Dedifferentiated amniotic fluid mesenchymal stem cell (primary cell): Measurements from ENCODE around the gene RUNDC1.

Source experiments
- DNase-seq: peaks from one replicate; pipeline ENCODE4 v3.0.0-alpha.2; 2016; ENCODE audit errors: extremely low spot score

The RUNDC1 gene

DNA sequence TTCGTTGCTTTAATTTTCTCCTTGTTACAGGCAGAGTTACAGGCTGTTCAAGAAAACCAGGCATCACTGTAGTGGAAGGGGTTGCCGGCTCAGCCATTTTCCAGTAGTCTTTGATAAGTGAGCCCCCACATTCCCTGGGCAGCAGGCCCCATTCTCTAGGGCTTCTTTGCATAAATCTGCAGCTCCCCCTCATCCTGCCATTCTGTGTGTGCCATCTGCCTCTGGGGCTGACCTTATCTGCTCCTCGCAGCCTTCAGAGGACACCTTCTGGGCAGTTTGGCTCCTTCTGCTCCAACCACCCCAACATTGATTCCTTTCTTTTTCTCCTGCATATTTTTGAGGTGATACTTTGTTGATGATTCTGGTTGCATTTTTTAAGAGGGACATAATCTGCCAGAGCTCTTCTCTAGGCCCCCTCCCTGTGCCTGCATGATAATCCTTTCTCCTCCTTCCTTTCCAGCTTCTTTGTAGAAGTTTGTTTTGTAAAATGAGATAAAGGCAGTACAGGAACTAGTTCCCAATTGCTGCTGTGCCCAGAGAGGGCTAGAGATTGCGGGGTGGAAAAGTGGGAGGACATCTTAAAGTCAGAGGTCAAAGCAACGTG, 61.8 kb downstream of the RUNDC1 start:
- no peak for DNase-seq
